Measurements from ENCODE around the gene WWOX. TPM values are rescaled to one million over a fixed set of nuclear protein-coding genes. Genes with fewer than 3 reads are reported as not detected.

The WWOX gene
- total RNA-seq, 1 experiment from 2014 or later, result 35.6 TPM

- no peak overlapping the region for H2AFZ ChIP-seq
- H3K4me3 ChIP-seq, result no peak overlapping the region
- TF ChIP-seq CTCF (conservative IDR thresholded peaks at IDR 0.05), result no peak
- TF ChIP-seq EZH2 (IDR thresholded peaks at IDR 0.05; ENCODE audit: low read depth), result no peak
- H3K36me3 ChIP-seq (ENCODE audit: low read depth), result no peaks in the 10 kb centered on the region
- H3K4me2 ChIP-seq, result no peak overlapping the region
- H4K20me1 ChIP-seq (ENCODE audit: insufficient read depth), result no peaks in the 10 kb centered on the region
- no peaks in the 10 kb centered on the region for H3K4me1 ChIP-seq (replicated peaks; ENCODE audit: insufficient read depth)
- CTCF ChIA-PET, result no interaction called here
- POLR2A ChIA-PET (ENCODE audit: unreplicated experiment), result no interaction called here
- no peaks in the 10 kb centered on the region for H3K9me2 ChIP-seq (ENCODE audit: insufficient read depth)
- no peaks in the 10 kb centered on the region for H3K27me3 ChIP-seq (ENCODE audit: insufficient read depth, low read depth)
- DNase-seq, result no peak
- no peaks in the 10 kb centered on the region for H3K9me3 ChIP-seq (ENCODE audit: insufficient read depth, low read depth)
- H3K79me2 ChIP-seq (ENCODE audit: low read depth), result no peaks in the 10 kb centered on the region
- H3K27ac ChIP-seq, result no peak overlapping the region
- intact Hi-C loops (cut with micrococcal nuclease; ENCODE audit: unreplicated experiment), result no loop called here
- no peaks in the 10 kb centered on the region for H3F3A ChIP-seq (ENCODE audit: insufficient read depth, low read depth)
- BruUV-seq (replicated peaks), result no TSS peak
Observed at GRCh38 chr16:79136955-79137354, 1037.5 kb downstream of the WWOX start.

- H4K20me1 ChIP-seq (ENCODE audit: insufficient read depth), result no peaks in the 10 kb centered on the region
- H3K27me3 ChIP-seq (ENCODE audit: insufficient read depth, low read depth), result no peaks in the 10 kb centered on the region
- CTCF ChIA-PET, result no interaction called here
- H3K79me2 ChIP-seq (ENCODE audit: low read depth), result no peaks in the 10 kb centered on the region
- H2AFZ ChIP-seq, result no peak overlapping the region
- POLR2A ChIA-PET (ENCODE audit: unreplicated experiment), result no interaction called here
- no peaks in the 10 kb centered on the region for H3K4me1 ChIP-seq (replicated peaks; ENCODE audit: insufficient read depth)
- H3K4me2 ChIP-seq, result no peak overlapping the region
- H3K4me3 ChIP-seq, result no peak overlapping the region
- intact Hi-C loops (cut with micrococcal nuclease; ENCODE audit: unreplicated experiment), result no loop called here
- no peaks in the 10 kb centered on the region for H3K36me3 ChIP-seq (ENCODE audit: low read depth)
- H3F3A ChIP-seq (ENCODE audit: insufficient read depth, low read depth), result no peaks in the 10 kb centered on the region
- DNase-seq, result no peak
- TF ChIP-seq EZH2 (IDR thresholded peaks at IDR 0.05; ENCODE audit: low read depth), result no peak
- TF ChIP-seq CTCF (conservative IDR thresholded peaks at IDR 0.05), result no peak
- H3K27ac ChIP-seq, result no peak overlapping the region
- no peaks in the 10 kb centered on the region for H3K9me3 ChIP-seq (ENCODE audit: insufficient read depth, low read depth)
- no TSS peak for BruUV-seq (replicated peaks)
- no peaks in the 10 kb centered on the region for H3K9me2 ChIP-seq (ENCODE audit: insufficient read depth)
Observed at GRCh38 chr16:79137426-79137939, 1038.0 kb downstream of the WWOX start.

GRCh38 chr16:79139799-79140198, 1040.3 kb downstream of the WWOX start:
- ChIA-PET POLR2A (ENCODE audit: unreplicated experiment) (no interaction called here), CTCF (no interaction called here)
- BruUV-seq (replicated peaks), result no TSS peak
- no peaks in the 10 kb centered on the region for H3K9me2 ChIP-seq (ENCODE audit: insufficient read depth)
- intact Hi-C loops (cut with micrococcal nuclease; ENCODE audit: unreplicated experiment), result no loop called here
- H3F3A ChIP-seq (ENCODE audit: insufficient read depth, low read depth), result no peaks in the 10 kb centered on the region
- no peak for DNase-seq
- no peaks in the 10 kb centered on the region for H4K20me1 ChIP-seq (ENCODE audit: insufficient read depth)
- H3K27me3 ChIP-seq (ENCODE audit: insufficient read depth, low read depth), result no peaks in the 10 kb centered on the region
- no peaks in the 10 kb centered on the region for H3K36me3 ChIP-seq (ENCODE audit: low read depth)
- no peak overlapping the region for H3K4me2 ChIP-seq
- no peak overlapping the region for H3K27ac ChIP-seq
- no peaks in the 10 kb centered on the region for H3K79me2 ChIP-seq (ENCODE audit: low read depth)
- H3K4me1 ChIP-seq (replicated peaks; ENCODE audit: insufficient read depth), result no peaks in the 10 kb centered on the region
- no peak overlapping the region for H2AFZ ChIP-seq
- no peak overlapping the region for H3K4me3 ChIP-seq
- H3K9me3 ChIP-seq (ENCODE audit: insufficient read depth, low read depth), result no peaks in the 10 kb centered on the region
- no peak for TF ChIP-seq EZH2 (IDR thresholded peaks at IDR 0.05; ENCODE audit: low read depth)
- no peak for TF ChIP-seq CTCF (conservative IDR thresholded peaks at IDR 0.05)

All from PC-9 (cell line).